Stimulated activated CD4-positive, alpha-beta T cell treated with anti-CD3 and anti-CD28 coated beads, TNF-alpha, amount 100 ng/mL, for 24 hours (primary cell): ENCODE results near the gene PCBP3.
"Not testable (repeated sequence)": the region's sequence is repeated elsewhere in the genome, so short reads cannot be mapped to it uniquely, and the experiment has no call there.

Experiments
- DNase-seq, 3 experiments: peaks; one replicate each; pipeline ENCODE4 v3.0.0-alpha.2; 2020; ENCODE audit warnings: low read depth in 3 of 3

Gene PCBP3

DNA sequence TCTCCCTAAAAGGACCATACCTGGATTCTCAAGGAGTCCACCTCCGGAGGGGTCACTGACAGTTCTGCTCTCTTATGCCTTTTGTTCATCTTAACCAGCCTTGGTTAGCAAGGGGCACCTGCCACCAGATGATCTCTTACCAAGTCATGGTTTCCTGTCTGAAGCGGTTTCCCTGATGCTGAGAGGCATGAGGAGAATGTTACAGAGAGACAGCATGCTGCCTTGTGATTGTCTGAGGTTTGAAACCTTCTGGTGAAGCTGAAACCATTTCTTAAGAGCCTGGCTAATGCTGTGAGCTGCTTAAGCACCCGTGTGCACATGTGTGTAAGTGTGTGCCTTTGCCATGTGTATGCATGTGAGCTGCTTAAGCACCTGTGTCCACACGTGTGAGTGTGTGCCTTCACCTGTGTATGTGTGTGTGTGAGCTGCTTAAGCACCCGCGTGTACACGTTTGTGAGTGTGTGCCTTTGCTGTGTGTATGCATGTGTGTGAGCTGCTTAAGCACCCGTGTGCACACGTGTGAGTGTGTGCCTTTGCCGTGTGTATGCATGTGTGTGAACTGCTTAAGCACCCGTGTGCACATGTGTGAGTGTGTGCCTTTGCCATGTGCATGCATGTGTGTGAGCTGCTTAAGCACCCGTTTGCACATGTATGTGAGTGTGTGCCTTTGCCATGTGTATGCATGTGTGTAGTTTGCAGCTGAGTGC is 201.7 kb downstream of the PCBP3 start:
- no peak for DNase-seq

DNA sequence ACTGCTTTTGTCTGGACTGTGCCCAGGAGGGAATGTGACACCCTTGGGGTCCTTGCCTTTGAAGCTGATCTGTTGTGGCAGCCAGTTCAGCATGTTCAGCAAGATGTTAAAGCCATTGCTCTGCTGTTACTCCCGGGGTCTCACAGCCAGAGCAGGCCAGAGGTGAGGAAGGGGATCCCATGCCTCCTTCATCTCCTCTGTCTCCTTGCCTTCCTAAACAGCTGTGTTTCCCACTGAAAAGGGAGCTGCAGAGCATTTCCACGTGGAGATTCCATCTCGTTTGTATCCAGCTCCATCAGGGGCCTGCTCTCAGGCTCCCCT is 202.2 kb downstream of the PCBP3 start:
- DNase-seq, result no peak

DNA sequence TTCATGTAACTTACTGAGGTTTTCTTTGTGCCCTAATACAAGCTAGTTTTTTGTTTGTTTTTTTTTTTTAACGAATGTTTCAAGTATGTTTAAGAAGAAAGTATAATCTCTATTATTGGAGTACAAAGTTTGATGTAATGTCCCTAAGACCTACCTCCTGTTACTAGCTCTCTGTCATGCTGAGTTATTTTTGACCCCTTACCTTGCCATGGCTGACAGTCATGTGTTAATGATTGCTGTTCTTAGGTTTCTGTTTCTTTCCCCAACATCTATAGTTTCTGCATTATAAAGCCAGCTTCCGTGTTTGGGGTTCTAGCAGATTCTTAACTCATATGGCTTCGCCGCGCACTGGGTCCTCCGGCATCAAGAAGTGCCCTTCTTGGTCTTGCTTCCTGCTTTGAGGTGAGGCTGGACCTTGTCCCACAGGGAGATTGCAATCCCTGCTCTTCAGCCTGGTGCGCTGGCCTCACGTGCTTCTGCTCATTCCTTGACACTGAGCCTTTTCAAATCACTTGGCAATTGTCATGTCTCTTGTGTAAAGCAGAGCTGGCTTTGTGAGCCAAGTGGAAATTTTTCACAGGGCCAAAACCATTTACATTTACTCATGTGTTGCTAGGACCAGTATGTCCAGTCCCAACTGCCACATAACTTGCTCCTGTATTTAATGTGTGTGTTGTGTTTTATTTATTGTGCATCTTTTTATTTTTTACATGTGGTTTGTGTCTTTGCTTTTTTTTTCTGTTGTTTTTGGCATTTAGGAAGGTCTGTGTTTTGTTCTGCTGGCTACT is 203.0 kb downstream of the PCBP3 start:
- DNase-seq, result no peak

DNA sequence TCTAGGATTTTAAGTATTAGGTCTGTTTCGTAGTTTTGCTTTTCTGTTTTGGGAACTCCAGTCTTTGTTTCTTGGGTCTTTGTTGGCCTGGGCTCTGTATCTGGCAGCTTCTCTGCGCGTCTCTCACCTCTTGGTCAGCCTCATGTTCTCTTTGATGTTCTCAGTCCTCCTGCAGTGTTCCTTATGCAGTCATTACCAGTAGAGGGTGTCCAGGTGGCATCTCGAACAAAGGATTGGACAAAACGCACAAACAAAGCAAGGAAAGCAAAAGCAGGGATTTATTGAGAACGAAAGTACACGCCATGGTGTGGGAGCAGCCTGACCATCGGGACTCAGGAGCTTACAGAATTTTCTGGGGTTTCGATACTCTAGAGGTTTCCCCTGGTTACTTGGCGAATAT is 204.3 kb downstream of the PCBP3 start:
- no peak for DNase-seq

DNA sequence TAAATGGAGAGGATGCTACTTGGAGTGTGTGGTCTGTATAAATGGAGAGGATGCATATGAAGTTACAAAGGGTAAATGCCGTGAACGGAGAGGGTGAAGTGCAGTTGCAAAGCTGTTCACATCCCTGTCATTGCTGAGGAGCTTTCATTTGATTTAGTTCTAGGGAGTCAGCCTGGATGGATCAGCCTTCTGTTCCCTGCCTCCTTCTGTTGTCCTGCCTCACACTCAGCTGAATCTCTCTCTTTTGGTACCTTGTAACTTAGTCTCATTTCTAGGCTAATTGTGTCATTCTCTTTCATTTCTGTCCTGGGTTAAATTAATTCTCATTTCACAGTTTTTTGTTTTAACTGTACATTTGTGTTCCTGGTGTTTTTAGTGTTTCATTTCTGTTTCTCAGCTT is 204.8 kb downstream of the PCBP3 start:
- DNase-seq, result no peak

DNA sequence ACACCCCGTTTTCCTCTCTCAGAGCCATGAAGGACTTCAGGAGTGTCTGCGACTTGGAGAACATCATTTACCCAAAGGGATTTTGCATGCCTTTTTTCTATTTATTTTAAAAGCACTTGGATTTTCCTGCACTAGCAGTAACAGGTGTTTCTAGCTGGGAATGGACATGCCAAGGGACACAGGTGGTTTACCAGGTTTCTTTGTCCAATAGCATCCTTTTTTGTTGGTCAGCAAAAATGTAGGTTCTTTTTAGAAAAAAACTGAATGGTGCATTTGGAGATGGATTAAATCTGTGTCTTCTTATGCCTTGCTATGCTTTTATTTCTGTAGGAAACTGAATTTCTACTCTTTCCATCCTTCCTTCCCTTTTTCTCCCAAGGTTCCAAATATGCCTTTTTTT is 205.3 kb downstream of the PCBP3 start:
- DNase-seq, result no peak

DNA sequence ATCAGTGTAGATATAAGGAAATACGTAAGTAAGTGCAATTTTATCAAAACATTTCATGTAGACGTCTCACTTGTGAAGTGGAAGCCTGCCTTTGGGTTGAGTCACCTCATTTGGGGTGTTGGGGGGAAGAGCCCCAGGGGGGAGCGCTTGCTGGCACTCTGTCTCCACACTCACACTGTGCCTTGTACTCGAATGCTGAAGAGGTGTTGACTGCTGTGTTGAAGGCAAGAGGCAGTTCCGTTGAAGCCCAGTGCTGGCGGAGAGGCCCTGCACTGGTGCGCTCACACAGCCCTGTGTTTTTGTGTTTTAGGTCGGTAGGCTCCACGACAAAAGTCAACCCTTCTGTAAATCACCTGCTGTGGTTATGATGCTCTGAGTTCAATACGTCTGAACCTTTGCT is 206.1 kb downstream of the PCBP3 start:
- DNase-seq, result no peak

DNA sequence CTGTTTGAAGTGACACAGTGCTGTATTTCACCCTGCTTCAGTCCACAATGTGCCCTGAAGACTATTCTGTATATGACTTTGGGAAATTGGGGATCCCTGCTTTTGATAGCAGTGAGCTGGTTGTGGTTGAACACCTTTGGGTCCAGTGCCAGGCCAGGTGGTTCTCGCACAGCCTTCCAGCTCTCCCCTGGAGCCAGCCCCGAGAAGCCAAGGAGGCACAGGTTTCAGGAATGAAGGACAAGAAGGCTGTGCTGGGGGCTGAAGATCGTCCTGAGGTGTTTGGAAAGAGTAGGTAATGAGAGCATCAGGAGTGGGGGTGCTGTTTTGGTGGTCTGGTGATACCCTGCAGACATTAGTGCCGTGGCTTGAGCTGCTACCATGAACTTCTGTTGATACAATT is 206.7 kb downstream of the PCBP3 start:
- DNase-seq, result no peak

DNA sequence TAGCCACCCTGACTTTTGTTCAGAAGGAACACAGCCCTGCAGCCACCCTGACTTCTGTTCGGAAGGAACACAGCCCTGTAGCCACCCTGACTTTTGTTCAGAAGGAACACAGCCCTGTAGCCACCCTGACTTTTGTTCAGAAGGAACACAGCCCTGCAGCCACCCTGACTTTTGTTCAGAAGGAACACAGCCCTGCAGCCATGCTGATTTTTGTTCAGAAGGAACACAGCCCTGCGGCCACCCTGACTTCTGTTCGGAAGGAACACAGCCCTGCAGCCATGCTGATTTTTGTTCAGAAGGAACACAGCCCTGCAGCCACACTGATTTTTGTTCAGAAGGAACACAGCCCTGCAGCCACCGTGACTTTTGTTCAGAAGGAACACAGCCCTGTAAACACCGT is 208.9 kb downstream of the PCBP3 start:
- not testable (repeated sequence) for DNase-seq

DNA sequence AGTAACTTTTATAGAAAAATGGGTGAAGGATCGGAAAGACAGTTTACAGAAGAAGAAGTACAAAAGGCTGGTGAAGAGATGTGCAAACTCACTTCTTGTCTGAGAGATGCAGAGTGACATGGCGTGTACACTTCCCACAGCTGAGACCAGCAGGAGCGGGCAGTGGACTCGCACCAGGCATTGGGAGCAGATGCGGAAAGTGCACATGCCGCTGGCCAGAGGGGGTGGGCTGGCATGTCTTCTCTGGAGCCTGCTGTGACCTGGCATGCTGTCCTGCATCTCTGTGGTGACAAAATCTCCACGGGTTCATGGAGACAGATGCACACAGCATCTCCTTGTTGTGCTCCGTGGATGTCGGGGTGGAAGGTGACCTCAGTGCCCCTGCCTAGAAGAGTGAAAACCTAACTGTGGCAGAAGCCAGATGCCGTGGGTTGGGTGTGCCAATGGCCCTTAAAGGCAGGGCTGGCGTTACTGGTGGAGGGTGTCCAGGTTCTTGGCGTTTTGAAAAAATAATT is 209.4 kb downstream of the PCBP3 start:
- no peak for DNase-seq

DNA sequence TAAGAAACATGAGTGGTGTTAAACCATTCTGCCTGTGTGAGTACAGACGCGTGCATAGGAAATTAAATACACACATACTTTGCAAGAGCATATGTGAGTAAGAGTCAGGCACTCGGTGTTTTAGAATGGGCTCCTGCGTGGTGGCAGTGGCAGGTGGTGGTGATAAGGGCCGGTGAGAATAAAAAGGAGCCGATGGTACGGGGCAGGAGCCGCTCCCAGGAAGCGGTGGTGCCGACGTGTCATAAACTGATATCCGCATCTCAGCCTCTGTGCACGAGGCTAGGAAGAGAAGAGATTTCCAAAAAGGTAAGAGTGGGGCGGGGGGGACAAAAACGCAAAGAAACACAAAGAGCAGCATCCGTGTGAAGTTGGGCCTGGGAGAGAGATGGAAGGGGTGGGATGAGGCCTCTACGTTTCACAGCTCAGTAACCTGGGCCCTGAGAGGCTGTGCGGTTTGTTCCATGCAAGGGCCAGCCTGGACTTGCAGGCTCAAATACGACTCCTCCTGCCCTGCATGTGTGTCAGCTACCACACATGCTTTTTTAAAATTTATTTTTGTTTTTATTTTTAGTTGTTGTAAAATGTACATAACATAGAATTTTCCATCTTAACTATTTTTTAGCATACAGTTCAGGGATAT is 210.3 kb downstream of the PCBP3 start:
- DNase-seq, result no peak

DNA sequence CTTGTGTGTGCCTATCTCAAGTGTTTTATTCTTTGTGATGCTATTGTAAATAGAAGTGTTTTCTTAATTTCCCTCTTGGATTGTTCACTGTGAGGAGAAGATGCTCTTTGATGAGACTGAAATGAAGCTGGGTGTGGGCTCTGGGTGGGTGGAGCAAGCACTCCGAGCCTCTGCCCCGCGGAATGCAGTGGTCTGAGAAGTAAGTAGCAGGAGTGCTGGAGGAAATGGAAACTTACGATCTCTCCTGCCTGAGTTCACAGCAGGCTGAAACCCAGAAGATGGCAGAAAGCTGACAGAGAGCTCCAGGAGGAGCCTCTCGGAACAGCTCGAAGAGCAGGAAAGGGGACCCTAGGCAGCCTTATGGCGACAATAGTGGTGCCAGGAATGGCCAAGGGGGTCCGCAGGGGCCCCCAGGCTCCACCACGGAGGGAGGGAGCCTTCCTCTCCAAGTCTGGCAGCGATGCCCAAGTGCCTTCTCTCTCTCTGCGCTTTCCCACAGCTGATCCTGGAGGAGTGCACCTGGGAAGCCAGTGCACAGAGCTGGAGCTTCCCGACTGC is 211.2 kb downstream of the PCBP3 start:
- no peak for DNase-seq

DNA sequence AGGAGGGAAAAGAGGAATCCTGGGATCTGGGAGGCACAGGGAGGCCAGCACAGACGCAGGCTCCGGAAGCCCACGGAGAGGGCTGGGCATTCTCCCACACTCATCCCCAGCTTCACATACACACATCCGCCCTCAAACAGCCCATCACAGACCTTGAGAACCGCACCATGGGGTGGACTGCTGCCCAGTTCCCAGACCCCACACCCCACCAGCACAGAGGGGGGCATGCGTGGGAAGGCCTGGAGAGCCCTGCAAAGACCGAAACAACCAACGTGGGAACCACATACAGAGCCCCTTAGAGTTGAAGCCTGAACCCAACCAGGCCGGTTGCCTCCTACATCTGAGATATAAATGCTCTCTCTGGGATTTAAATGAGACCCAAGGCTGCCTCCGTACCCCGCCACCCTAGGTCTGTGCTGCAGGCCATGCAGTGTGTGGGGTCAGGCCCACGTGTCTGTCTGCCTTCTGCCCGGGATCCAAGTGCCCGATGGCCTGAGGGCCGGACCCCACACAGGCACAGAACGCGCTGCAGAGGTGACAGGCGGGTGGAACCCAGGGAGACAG is 211.8 kb downstream of the PCBP3 start:
- DNase-seq, result no peak

DNA sequence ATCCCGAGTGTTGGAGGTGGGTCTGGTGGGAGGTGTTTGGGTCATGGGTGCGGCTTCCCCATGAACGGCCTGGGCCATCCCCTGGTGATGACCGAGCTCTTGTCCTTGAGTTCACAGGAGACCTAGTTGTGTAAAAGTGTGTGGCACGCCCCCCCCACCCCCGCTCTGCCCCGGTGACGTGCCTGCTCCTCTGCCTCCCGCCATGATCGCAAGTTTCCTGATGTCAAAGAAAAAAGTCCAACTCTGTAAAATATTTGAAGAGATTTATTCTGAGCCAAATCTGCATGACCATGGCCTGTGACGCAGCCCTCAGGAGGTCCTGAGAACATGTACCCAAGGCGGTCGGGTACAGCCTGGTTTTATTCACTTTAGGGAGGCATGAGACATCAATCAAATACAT is 212.9 kb downstream of the PCBP3 start:
- DNase-seq, result no peak

DNA sequence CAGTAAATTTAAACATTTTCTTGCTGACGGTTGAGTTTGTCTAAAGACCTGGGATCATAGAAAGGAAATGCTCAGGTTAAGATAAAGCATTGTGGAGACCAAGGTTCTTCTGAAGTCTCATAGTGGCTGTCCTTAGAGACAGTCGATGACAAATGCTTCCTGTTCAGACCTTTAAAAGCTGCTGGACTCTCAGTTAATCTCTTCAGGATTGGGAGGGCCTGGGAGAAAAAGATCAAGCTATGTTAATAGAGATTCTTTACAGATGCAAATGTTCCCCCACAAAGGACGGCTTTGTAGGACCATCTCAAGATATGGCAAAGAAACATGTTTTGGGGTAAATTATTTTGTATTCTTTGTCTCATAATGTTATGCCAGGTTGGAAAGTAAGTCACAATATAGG is 213.4 kb downstream of the PCBP3 start:
- DNase-seq, result no peak

DNA sequence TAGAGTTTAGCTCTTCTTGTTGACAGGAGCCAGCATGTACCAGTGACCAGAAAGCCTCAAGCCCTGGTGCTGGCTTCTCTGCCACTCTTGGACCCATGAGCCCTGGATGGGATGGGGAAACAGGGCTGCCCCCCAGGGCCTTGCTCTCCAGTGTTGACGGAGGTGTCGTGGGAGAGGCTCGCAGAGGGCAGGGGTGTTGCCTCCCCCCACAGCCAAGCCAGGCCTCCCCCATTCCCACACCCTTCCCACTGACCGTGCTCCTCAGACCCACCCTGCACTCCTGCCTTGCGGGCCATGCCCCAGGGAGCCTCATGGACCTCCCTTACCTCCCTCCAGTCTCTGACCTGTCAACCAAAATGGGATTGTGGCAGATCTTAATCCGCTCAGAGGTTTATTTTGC is 214.2 kb downstream of the PCBP3 start:
- DNase-seq, result no peak

DNA sequence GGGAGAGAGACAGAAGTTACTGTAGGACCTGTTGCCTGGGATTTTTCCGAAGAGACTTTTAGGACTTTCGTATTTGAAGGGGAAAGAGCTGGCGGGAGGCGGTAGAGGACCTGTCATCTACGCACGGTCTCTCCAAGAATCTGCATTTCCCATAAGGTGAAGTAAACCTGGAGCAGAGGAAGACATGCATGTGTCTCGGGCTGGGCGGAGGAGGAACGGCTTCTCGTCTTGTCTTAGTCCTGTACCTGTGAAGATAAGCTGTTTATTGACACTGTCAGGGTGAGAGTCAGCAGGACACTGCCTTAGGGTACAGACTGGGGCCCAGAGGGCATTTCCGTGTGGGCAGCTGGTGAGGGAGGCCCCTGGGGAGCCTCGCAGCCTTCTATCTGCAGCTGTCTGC is 214.7 kb downstream of the PCBP3 start:
- DNase-seq, result no peak

DNA sequence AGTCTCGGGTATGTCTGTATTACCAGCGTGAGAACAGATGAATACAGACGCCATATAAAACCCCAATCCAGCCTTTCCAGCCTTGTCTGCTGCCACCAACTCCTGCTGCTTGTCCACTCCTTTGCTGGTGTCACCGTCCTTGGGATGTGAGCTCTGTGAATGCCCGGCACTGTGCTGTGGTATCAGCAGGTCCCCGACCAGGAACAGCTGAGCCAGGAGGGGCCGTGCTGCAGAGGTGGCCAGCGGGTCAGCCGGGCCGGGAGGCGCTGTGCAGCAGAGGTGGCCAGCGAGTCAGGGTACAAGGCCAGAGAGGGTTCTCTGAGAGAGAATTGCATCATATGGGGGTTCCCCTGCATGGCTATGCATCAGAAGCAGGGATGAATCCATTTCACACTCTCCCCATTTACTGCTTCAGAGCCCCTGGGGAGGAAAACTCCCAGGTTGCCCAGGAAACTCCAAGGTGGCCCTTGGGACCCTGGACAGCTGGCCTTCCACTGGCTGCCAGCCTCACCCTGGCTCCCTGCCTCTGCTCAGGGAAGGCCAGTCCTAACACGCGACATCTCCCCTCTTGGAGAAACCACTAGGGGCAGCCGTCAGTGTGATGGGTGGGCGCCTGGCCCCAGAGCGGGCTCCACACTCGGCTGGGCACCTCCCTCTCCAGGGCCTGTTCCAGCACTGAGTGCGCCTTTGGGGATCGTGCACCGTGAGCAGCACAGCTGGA is 215.7 kb downstream of the PCBP3 start:
- no peak for DNase-seq

DNA sequence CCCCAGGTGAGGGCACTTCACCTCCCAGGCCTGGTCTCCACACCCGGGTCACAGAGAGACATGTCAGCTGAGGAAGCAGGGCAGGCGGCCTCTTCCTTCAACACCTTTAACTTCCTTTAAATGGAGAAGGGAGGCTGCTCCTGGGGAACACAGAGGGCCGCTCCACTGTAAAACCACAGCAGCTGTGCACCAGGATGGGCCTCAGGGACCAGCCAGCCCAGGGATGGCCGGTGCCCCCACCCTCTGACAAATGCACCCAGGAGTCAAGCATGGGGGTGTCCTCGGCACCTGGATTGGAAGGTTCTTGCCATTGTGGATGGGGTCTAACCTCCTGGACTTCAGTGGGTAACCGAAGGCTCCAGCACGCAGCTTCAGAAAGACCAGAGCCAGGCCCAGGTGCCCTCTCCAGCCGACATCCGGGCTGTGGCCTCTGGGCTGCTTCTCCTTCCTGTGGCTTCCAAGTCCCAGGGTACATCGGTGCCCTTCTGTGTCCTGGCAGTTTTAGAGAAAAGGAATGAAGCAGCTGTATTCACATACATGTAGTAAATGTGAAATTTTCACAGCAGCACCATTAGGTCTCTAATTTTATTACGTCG is 216.3 kb downstream of the PCBP3 start:
- no peak for DNase-seq

DNA sequence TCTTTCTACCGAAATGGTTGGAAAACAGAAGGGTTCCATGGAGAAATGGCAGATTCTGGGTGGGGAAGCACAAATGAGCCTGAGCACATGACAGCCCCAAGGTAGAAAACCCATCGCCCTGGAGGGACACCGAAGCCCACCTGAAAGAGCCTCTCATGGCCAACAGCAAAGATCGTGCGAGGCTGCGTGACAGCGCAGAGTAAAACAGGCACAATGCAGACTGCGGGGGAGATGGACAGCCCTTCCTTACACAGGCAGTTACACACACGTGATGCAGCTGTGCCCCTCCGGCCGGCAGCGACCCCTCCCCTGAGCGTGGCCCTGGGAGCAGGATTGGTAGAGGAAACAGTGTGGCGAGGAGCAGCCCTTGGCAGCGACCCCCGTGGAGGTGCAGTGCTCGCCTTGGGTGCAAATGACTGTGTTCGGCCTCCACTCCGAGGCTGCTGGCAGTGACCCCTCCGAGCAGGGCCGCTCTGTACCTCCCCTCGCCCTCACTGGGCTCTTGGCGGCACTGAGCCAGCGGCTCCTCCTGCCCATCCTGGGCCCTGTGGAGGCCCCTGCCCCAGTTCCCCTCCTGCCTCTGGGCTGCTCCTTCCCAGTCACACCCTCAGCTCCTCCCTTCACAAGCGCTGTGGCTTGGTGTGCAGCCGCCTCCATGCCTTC is 217.1 kb downstream of the PCBP3 start:
- no peak for DNase-seq
